GM12801 (cell line): Measurements from ENCODE around the gene FAXC.

ENCODE experiments used
- CTCF ChIP-seq: IDR thresholded peaks from one replicate; pipeline ENCODE4 v1.5.1; 2011; ENCODE audit warnings: control low read depth; ENCODE audit not compliant: insufficient read length; ENCODE audit errors: extremely low read depth

The FAXC gene

GRCh38 chr6:99353126-99353525 lies 3.7 kb upstream of the FAXC start:
- no peak for TF ChIP-seq CTCF

- no peak for TF ChIP-seq CTCF
Measured at GRCh38 chr6:99350573-99350972, 1.1 kb upstream of the FAXC start.

- TF ChIP-seq CTCF: no peak
Measured at GRCh38 chr6:99348288-99349170, 945 bp downstream of the FAXC start.

- no peak for TF ChIP-seq CTCF
Measured at GRCh38 chr6:99347804-99348203, 1.7 kb downstream of the FAXC start.

GRCh38 chr6:99346595-99346994 lies 2.9 kb downstream of the FAXC start:
- TF ChIP-seq CTCF: no peak

GRCh38 chr6:99345164-99345563 lies 4.3 kb downstream of the FAXC start:
- no peak for TF ChIP-seq CTCF

- no peak for TF ChIP-seq CTCF
Measured at GRCh38 chr6:99344289-99344688, 5.2 kb downstream of the FAXC start.
